NCI-H2171 treated with DMSO at 0.1 percent for 48 hours (cell line): ENCODE measurements around the gene PHF12.
"Not testable (repeated sequence)": the region's sequence is repeated elsewhere in the genome, so short reads cannot be mapped to it uniquely, and the experiment has no call there.

Experiments used
- DNase-seq: peaks from one replicate; lab custom pipeline; 2025; lab: John Stamatoyannopoulos, UW

Gene PHF12

DNA sequence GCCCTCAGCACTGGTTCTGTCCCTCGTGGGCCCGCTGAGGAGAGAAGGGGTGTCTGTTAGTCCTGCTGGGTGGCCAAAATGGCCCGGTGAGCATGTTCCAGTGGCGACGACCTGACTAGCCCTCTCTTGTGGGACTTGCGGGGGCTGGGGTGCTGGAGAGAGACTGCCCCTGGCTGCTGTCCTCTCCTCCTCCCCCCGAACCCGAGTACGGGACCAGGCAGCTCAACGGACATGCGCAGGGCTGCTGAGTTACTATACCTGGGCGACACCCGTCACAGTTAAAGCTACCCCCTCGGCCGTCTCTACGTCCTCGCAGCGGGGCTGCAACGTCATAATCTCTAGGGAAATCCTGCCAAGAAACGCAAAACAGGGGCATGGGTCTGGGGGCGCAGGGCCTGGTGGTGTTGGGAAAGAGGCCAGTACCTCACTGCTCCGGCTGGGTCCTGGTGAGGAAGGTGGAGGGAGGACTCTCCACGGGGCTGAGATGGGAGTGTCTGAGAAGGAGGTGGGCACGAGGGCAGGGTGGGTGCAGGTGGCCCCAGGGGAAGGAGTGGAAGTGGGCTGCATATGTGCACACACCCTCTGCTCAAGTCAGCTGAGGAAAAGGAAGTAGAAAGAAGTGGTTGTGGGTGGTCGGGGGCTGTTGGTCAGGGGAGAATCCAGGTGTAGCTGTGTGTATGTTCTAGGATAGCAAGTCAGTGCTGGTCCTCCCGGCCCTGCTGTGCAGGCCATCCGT, 67.2 kb downstream of the PHF12 start:
- DNase-seq, result no peak

- no peak for DNase-seq
These were observed 69.0 kb downstream of the PHF12 start for GRCh38 chr17:28882154-28882895.

- DNase-seq, result no peak
These were observed 69.7 kb downstream of the PHF12 start for GRCh38 chr17:28881533-28882056.

DNA sequence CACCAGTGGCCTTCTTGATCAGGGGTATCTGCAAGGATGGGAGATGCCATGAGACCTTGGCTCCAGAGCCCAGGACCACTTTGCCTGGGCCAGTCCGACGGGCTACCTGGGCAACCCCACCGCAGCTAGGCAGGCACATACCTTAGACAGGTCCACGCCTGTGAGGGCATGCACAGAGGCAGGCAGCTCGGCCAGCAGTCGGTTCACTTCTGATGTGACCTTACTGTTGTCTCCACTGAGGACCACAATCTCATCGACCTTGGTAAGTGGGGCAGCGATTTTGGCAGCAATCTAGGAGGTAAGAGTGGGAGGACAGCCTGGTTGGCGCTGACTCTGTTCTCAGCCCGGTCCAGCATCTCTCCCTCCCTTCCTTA, 70.8 kb downstream of the PHF12 start:
- no peak for DNase-seq

GRCh38 chr17:28879886-28880571, 71.3 kb downstream of the PHF12 start:
- no peak for DNase-seq

DNA sequence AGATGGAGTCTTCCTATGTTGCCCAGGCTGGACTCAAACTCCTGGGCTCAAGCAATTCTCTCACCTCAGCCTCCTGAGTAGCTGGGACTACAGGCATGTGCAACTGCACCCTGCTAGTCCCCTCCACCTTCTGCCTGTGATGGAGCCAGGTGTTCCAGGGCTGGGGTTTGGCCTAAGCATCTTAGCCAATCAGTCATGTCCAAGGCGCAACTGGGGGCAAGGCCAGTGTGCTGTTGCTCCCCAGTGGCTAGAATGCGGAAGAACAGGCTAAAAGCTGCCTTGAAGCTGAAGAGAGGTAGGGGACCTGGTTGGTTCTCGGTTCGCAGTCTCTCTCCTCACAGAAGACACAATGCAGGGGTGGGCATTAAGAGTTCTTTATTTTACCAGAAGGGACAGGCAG, 72.3 kb downstream of the PHF12 start:
- DNase-seq, result peak; percentile 12

GRCh38 chr17:28878158-28878910, 73.0 kb downstream of the PHF12 start:
- DNase-seq, result peak; percentile 58

- not testable (repeated sequence) for DNase-seq
These were observed 74.1 kb downstream of the PHF12 start for GRCh38 chr17:28877150-28877711.

GRCh38 chr17:28875848-28876550, 75.3 kb downstream of the PHF12 start:
- no peak for DNase-seq

DNA sequence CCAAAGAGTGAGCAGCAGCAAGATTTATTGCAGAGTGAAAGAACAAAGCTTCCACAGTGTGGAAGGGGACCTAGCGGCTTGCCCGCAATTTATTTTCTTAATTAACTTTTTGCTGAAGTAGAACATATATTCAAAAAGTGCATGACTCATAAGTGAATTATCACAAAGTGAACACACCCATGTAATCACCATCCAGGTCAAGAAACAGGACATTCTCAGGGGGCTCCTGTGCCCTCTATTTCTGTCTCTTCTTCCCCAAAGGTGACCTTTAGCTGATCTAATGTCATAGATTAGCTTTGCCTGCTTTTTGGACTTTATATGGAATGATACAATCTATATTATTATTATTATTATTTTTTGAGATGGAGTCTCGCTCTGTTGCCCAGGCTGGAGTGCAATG, 76.6 kb downstream of the PHF12 start:
- no peak for DNase-seq

DNA sequence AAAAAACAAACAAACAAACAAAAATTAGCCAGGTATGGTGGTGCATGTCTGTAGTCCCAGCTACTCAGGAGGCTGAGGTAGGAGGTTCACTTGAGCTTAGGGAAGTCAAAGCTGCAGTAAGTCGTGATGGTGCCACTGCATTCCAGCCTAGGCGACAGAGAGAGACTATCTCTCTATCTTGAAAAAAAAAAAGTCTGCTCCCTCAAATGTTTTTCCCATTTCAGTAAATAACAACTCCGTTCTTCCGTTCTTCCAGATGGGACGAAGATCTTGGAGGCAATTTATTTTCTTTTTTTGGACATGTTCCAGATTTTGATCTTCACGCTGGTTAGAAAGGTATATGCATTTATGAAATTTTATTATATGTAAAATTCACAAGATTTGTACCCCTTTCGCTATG, 77.5 kb downstream of the PHF12 start:
- DNase-seq, result no peak

GRCh38 chr17:28871056-28871579, 80.2 kb downstream of the PHF12 start:
- DNase-seq, result no peak

DNA sequence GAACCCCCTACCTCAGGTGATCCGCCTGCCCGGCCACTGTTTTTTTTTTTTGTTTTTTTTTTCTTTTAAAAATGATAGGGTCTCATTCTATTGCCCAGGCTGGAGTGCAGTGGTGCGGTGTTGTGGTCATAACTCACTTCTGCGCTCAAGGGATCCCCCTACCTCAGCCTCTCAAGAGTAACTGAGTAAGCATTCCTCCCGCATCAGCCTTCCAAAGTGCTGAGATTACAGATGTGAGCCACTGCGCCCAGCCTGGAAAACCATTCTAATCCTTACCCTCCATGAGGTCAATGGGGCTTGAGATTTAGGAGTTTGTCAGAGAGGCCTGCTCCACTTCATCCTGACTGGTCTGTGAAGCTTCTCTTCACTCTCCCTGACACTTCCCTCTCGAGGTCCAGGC, 84.0 kb downstream of the PHF12 start:
- no peak for DNase-seq

GRCh38 chr17:28865946-28866752, 85.2 kb downstream of the PHF12 start:
- peak; percentile 27 for DNase-seq

DNA sequence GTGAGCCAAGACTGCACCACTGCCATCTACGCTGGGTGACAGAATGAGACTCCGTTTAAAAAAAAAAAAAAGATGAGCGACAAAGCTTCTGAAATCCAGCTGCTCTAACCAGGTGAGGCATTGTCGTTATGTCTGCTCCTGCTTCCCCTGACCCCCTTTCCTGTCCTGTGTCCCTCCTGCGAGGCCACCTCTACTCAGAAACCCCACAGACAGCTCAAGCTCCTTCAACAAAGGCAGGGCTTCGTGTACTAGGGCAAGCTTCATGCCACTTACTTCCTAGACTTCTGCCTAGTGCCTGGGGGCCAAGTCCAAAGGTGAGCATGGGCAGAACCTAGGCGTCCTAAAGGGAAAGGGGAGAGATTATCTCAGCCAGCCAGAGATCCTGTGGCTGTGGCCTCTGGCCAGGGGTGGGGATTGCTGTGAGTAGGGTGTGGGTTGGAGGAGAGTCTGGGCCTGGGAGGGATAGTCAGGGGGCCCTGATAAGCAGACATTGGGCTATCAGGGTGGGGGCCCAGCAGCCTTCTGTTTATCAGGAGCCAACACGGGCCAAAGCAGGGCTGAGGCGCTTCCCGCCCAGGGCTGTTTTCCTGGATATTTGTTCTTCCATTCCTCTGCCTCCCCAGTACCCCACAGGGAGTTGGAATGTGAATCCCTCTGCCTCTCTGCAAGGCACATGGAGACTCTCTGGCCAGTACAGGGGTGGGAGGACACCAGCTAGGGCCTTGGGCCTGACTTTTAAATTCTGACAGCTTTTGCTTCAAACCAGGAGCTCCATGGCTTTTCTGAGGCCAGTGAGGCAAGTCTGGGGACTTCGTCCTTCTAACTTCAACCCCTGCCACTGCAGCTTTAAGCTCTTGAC, 86.1 kb downstream of the PHF12 start:
- no peak for DNase-seq

DNA sequence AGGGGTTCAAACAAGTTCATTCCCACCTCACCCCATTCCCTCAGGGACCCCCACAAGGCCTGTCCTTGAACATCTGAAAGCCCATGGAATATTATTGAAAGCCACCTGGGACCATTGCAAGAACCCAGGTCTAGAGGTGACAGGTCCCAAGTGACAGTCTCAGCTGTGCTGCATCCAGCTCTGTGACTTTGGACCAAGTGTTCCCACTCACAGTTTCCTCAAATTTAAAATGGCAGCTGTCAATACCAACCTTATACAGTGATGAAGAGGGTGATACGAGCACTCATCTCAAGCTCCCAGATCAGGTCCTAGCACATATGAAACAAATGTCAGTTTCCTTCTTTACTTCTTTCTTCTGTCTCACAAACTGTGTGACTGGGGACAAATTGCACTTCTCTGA, 87.4 kb downstream of the PHF12 start:
- DNase-seq, result no peak

- no peak for DNase-seq
These were observed 88.8 kb downstream of the PHF12 start for GRCh38 chr17:28862561-28862960.

- DNase-seq, result no peak
These were observed 89.7 kb downstream of the PHF12 start for GRCh38 chr17:28861393-28862203.
